Bronchial epithelial cell (primary cell): ENCODE results near the gene NCAN. TPM values are rescaled to one million over a fixed set of nuclear protein-coding genes. Genes with fewer than 3 reads are reported as not detected.

Experiments
- DNase-seq: peaks from one replicate; pipeline ENCODE4 v3.0.0-alpha.2; 2010; ENCODE audit warnings: low read depth
- FAIRE-seq: peaks from 2 replicates; lab custom pipeline; 2011; peaks lifted over from hg19 to GRCh38; lab: Jason Lieb, UNC
- H3K27me3 ChIP-seq: 2 replicates; pipeline ENCODE4 v1.5.1; 2011; ENCODE audit warnings: low read length; ENCODE audit not compliant: control insufficient read depth, insufficient read depth
- H3K36me3 ChIP-seq: 2 replicates; pipeline ENCODE4 v1.5.1; 2011; ENCODE audit warnings: low read length; ENCODE audit not compliant: control insufficient read depth, insufficient read depth
- H3K4me3 ChIP-seq: 2 replicates; pipeline ENCODE4 v1.5.1; 2011; ENCODE audit warnings: mild to moderate bottlenecking, low read depth, low read length, control low read depth
- total RNA-seq: library from RNA; depleted of rRNA; stranded (reverse); fragments of >200 nt; gene quantifications from 2 replicates; pipeline ENCODE4 v1.2.1, GENCODE V29; 2014
- TF ChIP-seq, protein P1 (sequence below): IDR thresholded peaks from 2 replicates; pipeline ENCODE4 v1.5.1; 2011; ENCODE audit warnings: mild to moderate bottlenecking, moderate library complexity, low read length, control low read depth, inconsistent platforms; ENCODE audit not compliant: insufficient read depth, severe bottlenecking

Gene NCAN
- total RNA-seq, 1 donor from 2014 or later: not detected

DNA sequence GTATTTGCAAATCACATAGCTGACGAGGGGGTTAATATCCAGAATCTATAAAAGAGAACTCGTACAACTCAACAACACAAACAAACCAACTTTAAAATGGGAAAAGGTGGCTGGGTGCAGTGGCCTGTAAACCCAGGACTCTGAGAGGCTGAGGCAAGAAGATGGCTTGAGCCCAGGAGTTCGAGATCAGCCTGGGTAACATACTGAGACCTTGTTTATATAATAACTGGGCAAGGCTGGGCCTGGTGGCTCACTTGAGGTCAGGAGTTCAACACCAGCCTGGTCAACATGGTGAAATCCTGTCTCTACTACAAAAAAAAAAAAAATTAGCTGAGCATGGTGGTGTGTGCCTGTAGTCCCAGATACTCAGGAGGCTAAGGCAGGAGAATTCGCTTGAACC is 83.2 kb downstream of the NCAN start:
- peaks cover 3% of the 10 kb centered on the region for H3K36me3 ChIP-seq
- H3K27me3 ChIP-seq: no peaks in the 10 kb centered on the region
- TF ChIP-seq, protein P1, sequence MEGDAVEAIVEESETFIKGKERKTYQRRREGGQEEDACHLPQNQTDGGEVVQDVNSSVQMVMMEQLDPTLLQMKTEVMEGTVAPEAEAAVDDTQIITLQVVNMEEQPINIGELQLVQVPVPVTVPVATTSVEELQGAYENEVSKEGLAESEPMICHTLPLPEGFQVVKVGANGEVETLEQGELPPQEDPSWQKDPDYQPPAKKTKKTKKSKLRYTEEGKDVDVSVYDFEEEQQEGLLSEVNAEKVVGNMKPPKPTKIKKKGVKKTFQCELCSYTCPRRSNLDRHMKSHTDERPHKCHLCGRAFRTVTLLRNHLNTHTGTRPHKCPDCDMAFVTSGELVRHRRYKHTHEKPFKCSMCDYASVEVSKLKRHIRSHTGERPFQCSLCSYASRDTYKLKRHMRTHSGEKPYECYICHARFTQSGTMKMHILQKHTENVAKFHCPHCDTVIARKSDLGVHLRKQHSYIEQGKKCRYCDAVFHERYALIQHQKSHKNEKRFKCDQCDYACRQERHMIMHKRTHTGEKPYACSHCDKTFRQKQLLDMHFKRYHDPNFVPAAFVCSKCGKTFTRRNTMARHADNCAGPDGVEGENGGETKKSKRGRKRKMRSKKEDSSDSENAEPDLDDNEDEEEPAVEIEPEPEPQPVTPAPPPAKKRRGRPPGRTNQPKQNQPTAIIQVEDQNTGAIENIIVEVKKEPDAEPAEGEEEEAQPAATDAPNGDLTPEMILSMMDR: no peak
- no peak for FAIRE-seq
- DNase-seq: no peak
- no peak overlapping the region for H3K4me3 ChIP-seq

- TF ChIP-seq, protein P1: no peak
- Histone ChIP-seq H3K27me3 (no peaks in the 10 kb centered on the region), H3K4me3 (no peak overlapping the region), H3K36me3 (peaks cover 12% of the 10 kb centered on the region)
- no peak for FAIRE-seq
- DNase-seq: no peak
These were observed 85.4 kb downstream of the NCAN start for GRCh38 chr19:19296953-19297689.

DNA sequence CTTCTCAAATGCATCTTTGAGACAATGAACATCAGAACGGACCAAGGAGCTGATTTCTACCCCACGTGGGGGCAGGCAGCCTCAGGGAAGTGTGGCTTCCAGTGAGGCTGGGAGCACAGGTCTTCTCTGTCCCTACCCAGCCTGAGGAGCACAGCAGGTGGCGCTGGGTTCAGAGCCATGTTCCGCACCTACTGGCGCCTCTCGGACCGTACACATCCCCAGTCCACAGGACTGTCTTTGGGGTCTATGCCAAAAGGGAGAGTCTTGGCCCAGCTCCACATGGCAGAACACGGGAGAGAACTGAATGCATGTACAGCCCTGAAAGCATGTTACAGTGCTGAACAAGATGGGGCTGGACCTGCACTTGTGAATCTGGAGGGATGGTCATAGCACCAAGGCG is 86.0 kb downstream of the NCAN start:
- no peak for FAIRE-seq
- no peaks in the 10 kb centered on the region for H3K27me3 ChIP-seq
- TF ChIP-seq, protein P1: no peak
- DNase-seq: no peak
- no peak overlapping the region for H3K4me3 ChIP-seq
- H3K36me3 ChIP-seq: peaks cover 12% of the 10 kb centered on the region

- H3K27me3 ChIP-seq: no peaks in the 10 kb centered on the region
- peaks cover 17% of the 10 kb centered on the region for H3K36me3 ChIP-seq
- FAIRE-seq (no peak), DNase-seq (no peak)
- TF ChIP-seq, protein P1: no peak
- no peak overlapping the region for H3K4me3 ChIP-seq
These were observed 88.9 kb downstream of the NCAN start for GRCh38 chr19:19300613-19301012.

Other genes with a start within 250 kb of the NCAN start
- gene SUGP2, start 178.4 kb upstream of the NCAN start, total RNA-seq: 19.5 and 21.6 TPM in 2 replicates
- 37.5 and 78.2 TPM in 2 replicates for gene ARMC6, start 178.4 kb upstream of the NCAN start, total RNA-seq
- 1.3 TPM in 2 replicates for gene SLC25A42, start 148.0 kb upstream of the NCAN start, total RNA-seq
- gene TMEM161A, start 73.5 kb upstream of the NCAN start, total RNA-seq: 25.7 and 28.7 TPM in 2 replicates
- under 0.01 and 0.26 TPM in 2 replicates for gene MEF2B, start 41.7 kb upstream of the NCAN start, total RNA-seq
- gene BORCS8, start 19.8 kb upstream of the NCAN start, total RNA-seq: 10.3 and 18.2 TPM in 2 replicates
- 50.3 and 91.9 TPM in 2 replicates for gene RFXANK, start 19.7 kb upstream of the NCAN start, total RNA-seq
- 19.8 and 49.0 TPM in 2 replicates for gene NR2C2AP, start 8.5 kb upstream of the NCAN start, total RNA-seq
- gene TM6SF2, start 61.3 kb downstream of the NCAN start, total RNA-seq: not detected in 2 replicates
- gene SUGP1, start 108.6 kb downstream of the NCAN start, total RNA-seq: 18.7 and 36.4 TPM in 2 replicates
- gene MAU2, start 108.9 kb downstream of the NCAN start, total RNA-seq: 12.1 and 16.8 TPM in 2 replicates
- gene GATAD2A, start 193.7 kb downstream of the NCAN start, total RNA-seq: 48.4 and 49.0 TPM in 2 replicates